HG03060 (cell line): ENCODE measurements around the gene DCHS2.

ENCODE experiments used
- ATAC-seq: cut with Tn5 transposase; IDR thresholded peaks from one replicate; pipeline ENCODE4 v1.9.1; 2021; ENCODE audit warnings: low read depth, moderate number of reproducible peaks; ENCODE audit not compliant: unreplicated experiment

The DCHS2 gene

DNA sequence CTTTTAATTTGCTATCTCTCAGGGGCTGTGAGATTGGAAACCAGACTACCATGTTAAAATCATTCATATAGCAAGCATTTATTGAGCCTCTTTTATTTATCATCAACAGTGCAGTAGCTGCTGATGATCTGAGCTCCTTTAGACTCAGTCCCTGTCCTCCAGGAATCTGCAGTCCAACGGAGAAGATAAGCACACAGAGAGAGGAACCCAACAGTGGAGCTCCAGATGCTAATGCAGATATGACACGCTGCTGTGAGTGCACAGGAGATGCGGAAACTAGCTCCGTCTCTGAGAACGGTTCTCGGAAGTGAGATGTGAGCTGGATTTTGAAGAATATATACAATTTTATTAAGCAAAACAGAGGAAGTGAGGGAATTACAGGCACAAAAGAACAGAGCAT lies 35.4 kb downstream of the DCHS2 start:
- ATAC-seq: no peak

DNA sequence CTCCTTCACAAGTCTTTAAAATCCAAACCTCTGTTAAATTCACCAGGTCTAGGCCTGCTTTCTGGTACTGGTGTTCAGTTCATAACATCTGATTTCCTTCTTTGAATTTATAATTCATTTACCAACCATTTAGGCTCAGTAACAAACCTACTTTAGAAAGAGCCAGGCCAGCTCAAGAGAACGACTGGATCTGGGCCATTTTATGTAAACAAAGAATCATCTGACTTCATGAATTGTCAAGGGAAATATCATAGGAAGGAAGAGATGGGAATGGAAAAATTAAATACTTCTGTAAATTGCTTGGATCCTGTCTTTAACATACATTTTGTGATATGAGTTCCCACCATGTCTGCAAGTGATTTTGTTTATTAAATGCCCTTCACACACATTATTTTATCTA lies 36.5 kb downstream of the DCHS2 start:
- ATAC-seq: no peak

DNA sequence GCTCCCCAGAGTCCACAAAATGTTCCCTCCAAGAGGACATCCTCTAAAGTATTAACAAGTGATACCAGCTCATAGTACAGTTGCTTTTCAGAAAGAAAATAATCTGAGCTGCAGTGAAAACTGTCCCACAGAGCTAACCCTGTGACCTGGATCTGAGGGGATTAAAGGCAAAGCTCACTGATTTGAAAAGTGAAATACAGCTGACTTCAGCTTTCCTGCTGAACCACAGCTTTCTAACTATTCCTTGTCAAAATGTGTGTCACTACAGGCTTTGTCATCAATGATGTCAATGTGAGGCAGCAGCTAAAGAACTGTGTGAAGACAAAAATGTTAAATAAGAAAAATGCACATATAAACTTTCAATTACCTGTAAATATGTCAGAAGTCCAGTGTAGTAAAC lies 36.9 kb downstream of the DCHS2 start:
- no peak for ATAC-seq

DNA sequence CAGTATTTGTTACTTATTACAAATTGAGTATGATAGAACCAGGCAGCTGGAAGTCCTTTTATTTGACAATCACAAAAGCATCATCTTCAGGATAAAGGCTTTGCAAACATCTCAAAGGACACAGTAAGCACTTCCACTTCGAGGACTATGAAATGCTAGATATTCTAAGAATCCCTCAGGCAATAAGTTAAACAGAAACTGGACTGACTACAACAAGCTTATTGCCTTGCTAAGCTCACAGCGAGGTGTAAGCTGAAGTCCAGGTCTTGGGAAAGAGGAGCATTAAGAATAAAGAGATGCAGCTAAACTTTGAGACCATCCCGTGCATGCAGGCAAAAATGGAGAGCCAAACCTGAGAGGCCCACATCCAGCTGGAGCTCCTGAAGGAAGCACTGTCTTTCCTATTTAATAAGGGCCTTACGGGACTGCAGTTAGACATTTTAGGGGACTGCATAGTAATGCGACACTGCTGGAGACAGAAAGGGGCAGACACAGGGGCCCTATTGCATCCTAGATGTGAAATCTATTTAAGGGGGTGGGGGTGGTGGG lies 38.7 kb downstream of the DCHS2 start:
- ATAC-seq: no peak

DNA sequence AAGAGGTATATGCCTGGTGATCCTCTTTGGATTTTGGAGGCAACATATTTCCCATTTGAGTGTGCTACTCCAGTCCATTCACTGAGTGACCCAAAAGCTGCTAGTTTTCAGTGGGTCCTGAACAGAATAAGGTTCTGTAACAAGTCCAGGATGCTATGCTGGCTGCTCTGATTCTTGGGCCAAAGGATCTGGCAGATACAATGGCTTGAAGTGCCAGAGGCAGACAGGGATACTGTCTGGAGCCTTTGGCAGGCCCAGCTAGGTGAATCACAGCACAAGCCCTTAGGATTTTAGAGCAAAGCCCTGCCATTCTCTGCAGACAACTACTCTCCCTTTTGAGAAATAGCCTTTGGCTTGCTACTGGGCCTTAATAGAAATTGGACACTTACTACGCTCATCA lies 40.6 kb downstream of the DCHS2 start:
- ATAC-seq: no peak

DNA sequence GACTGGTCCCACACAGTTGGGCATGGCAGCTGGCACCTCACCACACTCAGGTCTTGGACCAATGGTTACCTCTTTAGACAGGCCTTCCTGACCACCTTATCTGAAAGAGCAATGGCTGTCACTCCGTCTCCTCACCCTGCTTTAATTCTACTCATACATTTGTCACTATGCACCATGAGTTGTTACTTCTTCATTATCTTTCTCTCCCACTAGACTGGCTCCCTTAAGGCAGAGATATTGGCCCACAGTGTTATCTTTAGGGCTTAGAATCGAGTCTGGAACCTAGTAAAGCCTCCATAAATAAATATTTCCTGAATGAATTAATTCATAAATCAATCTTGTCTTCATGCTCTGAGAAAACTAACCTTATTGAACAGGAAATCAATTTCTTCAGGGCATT lies 46.6 kb downstream of the DCHS2 start:
- ATAC-seq: no peak

DNA sequence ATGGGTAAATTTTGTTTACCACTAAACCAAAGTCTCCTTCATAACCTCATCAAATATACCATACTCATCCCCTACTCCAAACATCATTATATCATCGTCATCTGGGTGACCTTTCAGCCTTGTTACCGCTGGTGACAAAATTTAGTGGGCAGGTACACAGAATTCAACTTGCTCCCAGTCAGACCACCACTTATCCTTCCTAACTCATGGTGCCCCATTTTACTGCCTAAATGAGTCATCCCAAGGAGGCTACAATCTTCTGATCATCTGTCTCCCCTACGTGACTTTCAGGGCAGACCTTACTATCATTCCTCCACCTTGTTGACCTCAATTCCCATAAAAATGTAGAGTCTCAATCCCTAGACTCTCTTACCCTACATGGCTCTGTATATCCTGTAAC lies 49.6 kb downstream of the DCHS2 start:
- ATAC-seq: no peak

DNA sequence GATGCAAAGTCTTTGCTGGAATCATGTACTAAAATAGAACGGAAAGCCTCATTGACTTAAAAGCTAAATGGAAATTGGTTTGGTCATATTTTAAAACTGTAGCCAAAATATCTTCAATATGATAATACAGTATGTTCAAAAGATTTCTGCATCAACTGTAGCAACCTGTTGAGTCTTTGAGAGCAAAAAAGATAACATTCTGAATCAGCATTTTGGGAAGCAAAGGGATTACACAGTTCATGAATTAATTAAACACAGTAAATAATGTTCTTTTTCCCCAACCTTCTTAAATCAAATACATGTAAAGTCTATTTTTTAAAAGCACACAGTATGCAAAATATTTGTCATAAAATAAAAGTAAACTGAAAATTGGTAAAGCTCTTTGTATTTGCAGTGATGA lies 50.5 kb downstream of the DCHS2 start:
- ATAC-seq: no peak

DNA sequence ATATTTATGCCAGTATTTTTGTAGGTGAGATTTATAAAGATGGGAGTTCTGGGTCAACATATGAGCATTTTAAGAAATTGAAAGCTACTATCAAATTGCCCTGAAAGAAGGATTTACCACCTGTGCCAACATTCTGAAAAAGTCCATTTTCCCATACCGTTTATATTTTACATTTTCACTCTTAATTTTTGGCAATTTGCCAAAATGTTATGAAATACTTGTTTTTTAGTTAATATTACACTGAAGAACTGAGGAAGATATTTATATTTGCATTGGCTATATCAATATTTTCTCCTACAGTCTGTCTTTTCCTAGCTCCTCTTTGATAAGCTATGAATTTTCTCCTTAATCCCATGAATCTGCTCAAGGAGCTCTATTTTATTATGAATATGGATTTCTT lies 52.4 kb downstream of the DCHS2 start:
- ATAC-seq: no peak

DNA sequence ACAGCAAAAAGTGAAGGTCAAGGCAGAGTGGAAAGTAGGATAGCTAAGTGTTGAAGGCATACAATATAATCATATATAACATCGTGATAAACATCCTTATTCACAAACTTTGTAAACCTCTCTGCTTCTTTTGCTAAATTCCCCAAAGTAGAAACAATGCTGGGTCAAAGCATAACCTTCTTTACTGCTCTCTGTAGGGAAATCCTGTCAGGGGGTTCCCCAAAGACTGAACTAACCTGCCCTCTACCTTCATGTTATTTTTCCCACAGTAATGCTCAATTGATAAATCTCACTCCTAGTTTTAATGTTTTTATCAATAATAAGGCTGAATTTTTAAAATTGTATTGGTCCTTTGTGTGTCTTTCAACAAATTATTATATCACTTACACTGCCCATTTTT lies 55.7 kb downstream of the DCHS2 start:
- no peak for ATAC-seq

DNA sequence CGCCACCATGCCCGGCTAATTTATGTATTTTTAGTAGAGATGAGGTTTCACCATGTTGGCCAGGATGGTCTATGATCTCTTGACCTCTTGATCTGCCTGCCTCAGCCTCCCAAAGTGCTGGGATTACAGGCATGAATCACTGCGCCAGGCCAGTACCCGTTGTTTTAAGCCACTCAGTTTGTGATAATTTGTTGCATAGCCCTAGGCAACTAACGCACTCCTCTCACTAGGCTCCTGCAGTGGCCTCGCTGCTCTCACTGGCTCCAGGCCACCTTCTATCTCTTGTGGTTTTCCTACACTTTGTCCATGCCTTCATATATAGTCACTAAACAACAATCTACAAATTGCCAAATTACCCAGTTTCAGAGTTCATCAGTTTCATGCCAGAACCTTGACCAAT lies 58.1 kb downstream of the DCHS2 start:
- no peak for ATAC-seq

DNA sequence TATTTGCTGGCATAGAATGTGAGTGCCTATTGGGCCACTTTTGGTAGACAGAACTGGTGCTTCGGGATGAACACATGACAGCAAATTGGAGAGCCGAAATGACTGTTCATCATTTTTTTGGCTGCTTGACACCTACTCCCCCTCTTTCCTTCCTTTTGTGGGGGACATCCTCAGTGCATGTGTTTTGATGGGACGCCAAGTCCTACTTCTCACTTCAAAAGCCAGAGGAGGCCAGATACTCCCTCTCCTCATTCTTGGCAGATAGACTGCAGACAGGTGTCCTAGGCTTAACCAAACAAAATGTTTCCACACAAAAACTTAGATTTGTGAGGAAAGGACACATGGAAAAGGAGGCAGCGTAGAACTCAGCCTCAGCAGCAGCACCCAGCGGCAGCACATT lies 62.4 kb downstream of the DCHS2 start:
- no peak for ATAC-seq

DNA sequence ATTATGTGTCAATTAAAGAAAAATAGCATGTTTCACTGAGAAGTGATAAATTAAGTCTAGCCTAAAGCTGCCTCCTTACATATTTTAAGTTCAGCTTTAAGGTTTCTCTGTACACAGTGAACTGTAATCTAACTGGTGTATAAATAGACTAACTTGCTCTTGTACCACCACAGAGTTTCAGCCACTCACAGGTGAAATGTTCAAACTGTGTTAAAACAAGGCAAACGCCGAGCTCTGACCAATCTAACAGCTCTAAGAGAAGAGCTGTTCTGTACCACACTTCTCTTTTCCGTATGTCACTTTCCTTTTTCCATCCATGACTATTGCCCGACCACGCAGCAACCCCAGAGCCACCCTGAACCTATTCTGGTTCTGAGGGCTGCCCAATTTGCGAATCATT lies 64.5 kb downstream of the DCHS2 start:
- ATAC-seq: no peak

DNA sequence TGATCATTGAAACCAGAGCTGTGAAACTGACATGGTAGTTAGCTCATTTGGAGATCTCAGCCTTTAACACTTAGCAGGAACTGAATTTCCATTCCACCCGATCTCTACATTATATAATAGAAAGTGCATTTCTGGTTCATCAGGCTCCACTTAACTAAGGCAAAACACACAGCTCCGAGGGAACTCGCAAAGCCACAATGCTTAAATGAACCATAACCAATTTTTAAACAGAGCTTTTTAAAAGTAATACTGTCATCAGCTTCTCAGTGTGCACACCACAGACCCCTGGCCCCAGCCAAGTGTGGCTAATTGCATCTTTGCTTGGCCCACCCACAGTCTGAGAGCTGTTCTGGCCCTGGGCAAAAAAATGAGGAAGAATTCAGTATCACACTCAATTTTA lies 66.1 kb downstream of the DCHS2 start:
- no peak for ATAC-seq

DNA sequence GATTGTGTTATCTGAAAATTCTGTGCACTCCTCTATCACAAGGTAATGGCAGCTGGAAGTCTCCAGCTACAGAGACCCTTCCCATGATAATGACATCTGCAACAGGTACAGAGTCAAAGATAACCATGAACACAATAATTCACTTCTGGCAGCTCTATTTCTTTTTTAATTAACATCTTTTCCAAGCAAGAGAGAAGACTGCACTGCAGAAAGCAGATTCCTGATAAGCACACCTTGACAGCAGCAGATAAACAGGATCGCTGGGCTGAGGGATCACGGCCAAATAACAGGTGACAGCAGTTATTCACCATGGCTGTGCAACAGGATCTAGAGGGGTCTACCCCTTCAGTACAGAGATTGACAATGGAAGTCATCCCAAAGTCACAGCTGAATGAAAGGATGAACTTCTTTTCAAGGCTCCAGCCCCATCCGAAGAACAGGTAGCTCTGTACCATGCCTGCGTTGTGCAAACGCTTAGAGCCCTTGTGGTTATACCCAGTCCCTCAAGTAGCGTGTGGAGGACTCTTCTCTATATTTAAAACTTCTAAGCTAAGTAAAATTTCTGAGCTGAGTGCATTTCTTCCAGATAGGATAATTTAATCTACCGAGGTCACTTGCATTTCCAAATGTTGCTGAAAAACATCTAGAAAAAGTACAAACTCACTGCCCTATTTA lies 66.7 kb downstream of the DCHS2 start:
- no peak for ATAC-seq

DNA sequence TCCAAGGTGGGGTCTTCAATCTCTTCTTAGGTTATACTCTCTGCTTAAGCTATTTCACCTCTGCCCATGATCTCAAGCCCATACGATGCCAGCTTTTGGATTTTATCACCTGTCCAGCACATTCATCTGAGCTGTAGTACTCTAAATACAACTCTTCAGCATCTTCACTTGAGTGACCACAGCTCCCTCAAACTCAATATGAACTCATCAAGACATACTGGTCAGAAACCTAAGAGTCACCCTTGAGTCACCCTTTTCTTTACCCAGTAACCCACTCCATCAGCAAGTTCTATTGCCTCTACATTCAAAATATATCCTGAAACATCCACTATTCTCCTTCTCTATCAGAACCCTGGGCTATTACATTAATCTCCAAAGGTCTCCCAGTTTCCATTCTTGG lies 69.4 kb downstream of the DCHS2 start:
- no peak for ATAC-seq

DNA sequence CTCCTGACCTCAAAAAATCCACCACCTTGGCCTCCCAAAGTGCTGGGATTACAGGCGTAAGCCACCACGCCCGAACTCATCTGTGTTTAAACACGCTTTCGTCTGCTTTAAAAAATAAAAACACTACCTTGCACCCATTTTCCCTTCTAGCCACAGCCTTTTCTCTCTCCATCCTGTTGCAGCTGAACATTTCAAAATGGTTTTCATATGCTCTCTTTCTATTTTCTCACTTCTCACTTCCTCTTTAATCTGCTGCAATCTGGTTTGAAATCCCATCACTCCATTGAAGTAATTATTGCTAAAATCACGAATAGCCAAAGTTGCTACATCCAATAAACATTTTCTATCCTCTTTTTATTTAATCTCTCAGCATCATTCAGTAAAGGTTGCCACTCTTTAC lies 70.0 kb downstream of the DCHS2 start:
- no peak for ATAC-seq

DNA sequence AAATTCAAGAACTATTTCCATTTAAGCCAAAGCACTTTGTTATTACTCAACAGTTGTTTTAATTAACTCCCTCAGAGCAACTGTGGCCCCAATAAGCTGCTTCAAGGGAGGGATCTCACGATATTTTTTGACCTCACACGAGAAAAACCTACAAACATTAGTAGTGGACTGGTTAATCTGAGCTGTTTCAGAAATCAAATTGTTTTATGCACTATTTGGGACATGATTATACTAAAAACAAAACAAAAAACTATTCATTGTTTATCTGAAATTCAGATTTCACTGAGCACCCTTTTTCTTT lies 74.3 kb downstream of the DCHS2 start:
- ATAC-seq: no peak

DNA sequence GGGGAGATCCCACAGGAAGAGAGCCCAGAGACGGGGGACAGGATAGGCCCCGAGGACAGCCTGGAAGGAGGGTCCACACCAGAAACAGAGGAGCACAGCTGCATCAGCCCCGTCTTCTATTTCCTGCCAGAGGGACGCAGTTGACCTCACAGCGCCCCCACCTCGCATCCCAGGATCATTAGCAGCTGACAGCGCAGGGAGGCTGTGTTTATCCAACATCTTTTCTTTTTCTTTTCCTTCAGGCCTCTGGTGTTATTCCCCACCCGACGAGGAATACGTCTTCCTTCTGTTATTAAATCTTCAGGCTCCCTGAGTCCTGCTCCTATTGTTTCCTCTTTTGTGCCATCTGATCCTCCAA lies 75.4 kb downstream of the DCHS2 start:
- no peak for ATAC-seq

DNA sequence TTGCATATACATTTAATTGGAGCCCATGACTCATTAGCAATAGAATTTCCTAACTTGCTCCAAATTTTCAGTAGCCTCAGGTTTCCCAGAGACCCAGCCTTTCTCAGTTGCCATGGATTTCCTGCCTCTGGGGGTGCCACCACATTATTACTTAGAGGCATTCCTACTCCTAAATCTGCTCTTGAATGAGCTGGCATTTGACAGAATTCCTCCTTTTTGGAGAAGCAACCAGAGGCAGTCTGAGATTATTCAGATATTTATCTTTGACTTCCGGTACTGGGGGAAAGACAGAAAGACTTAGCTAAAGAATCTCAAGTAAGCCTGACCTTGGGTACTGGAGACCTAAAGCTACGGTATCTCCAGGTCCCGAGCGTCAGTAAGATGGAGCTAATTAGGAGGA lies 76.3 kb downstream of the DCHS2 start:
- no peak for ATAC-seq

DNA sequence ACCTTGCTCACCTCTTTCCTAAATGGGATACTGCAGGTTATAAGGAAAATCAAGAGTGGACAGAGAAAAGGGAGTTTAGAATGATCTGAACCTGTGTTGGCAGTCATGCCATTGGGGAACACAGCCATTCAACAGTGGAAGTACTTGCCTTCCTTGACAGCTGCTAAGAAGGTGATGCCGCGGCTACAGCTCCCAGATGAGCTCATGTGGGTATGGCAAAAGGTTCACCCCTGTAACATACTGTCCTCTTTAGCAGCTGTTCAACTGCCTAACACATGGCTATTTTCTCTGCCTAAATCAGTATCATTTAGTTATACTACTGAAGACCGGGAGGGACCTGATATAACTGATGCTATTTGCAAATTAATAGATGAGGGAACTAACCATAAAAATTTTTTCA lies 76.8 kb downstream of the DCHS2 start:
- ATAC-seq: no peak

DNA sequence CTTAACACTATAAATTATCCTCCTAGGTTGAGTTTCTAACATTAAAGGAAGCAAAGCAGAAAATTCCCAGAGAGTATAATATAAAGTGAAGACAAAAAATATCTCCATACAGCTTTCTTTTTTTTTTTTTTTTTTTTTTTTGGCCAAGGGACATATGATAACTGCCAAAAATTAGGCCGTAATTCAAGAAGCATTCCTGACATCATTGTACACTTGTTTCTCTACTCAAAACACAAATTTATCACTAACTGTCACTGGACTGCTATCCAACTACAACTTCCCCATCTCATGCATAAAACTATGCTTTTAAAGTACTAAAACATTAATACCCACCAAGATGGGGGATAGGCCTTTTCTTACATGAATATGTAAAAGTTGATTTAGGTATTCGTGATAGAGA lies 77.2 kb downstream of the DCHS2 start:
- no peak for ATAC-seq

DNA sequence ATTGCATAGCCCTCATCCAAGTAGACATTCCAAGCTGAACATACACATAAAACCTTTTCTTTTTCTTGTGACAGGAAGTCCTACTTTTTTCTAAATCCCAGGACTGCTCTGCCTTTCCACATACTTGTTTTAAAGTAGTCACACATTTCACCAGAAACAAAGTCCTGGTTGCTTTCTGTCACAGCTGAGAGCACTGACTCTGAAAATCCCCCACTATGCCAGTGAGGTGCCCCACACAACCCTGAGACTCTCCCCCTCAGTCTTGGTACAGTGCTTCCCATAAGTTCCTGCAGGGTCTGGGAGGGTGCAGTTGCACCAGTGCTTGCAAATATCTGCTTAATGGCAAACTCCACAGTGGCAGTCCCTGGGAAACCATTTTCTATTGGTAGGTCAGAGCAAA lies 84.2 kb downstream of the DCHS2 start:
- ATAC-seq: no peak
